CD8-positive, alpha-beta memory T cell (primary cell): Measurements from ENCODE around the gene EHMT2. TPM values are rescaled to one million over a fixed set of nuclear protein-coding genes. Genes with fewer than 3 reads are reported as not detected.

Experiments used
- CTCF ChIA-PET: fragments of 350-600 bp; sonication (Branson Sonifier 250); formaldehyde crosslinking; loops from one replicate; lab custom pipeline; 2021; ENCODE audit warnings: antibody characterized with exemption; lab: Charles Lee
- POLR2A ChIA-PET: fragments of 350-600 bp; sonication (Branson Sonifier 250); formaldehyde crosslinking; loops from one replicate; lab custom pipeline; 2021; ENCODE audit warnings: antibody characterized with exemption; lab: Charles Lee
- DNase-seq, 5 donors: peaks; one replicate each; pipeline versions ENCODE4 v3.0.0 to v3.0.0-alpha.2; 2020 to 2022; ENCODE audit warnings: mixed read lengths in 1 of 5
- H3K27ac ChIP-seq: one replicate; pipeline ENCODE4 v1.7.0; 2013; ENCODE audit warnings: low read depth, mild to moderate bottlenecking, low read length, moderate library complexity
- H3K27me3 ChIP-seq: 2 replicates; pipeline ENCODE4 v1.7.0; 2013; ENCODE audit warnings: low read length, mild to moderate bottlenecking; ENCODE audit not compliant: insufficient read depth, poor library complexity, severe bottlenecking
- H3K36me3 ChIP-seq: 2 replicates; pipeline ENCODE4 v1.7.0; 2013; ENCODE audit warnings: mild to moderate bottlenecking, low read length, moderate library complexity; ENCODE audit not compliant: insufficient read depth
- H3K4me1 ChIP-seq: 2 replicates; pipeline ENCODE4 v1.7.0; 2013; ENCODE audit warnings: mild to moderate bottlenecking, low read length, moderate library complexity; ENCODE audit not compliant: insufficient read depth
- H3K4me3 ChIP-seq: 2 replicates; pipeline ENCODE4 v1.7.0; 2013; ENCODE audit warnings: mild to moderate bottlenecking, low read length
- H3K9me3 ChIP-seq: 2 replicates; pipeline ENCODE4 v1.7.0; 2013; ENCODE audit warnings: mild to moderate bottlenecking, low read length
- H3K27ac Mint-ChIP-seq, 8 donors: one replicate each; pipeline ENCODE4 v1.8.0; 2020 to 2021; ENCODE audit warnings: mixed read lengths in 8 of 8, mild to moderate bottlenecking in 6 of 8, inconsistent platforms in 3 of 8, moderate library complexity in 3 of 8
- H3K27me3 Mint-ChIP-seq, 2 donors: one replicate each; pipeline ENCODE4 v1.8.0; 2020 to 2021; ENCODE audit warnings: mixed read lengths in 2 of 2, mild to moderate bottlenecking in 1 of 2, moderate library complexity in 1 of 2
- H3K36me3 Mint-ChIP-seq, 3 donors: one replicate each; pipeline ENCODE4 v1.8.0; 2020 to 2021; ENCODE audit warnings: mixed read lengths in 3 of 3, inconsistent platforms in 1 of 3, mild to moderate bottlenecking in 1 of 3
- H3K4me1 Mint-ChIP-seq, 3 donors: one replicate each; pipeline ENCODE4 v1.8.0; 2020 to 2021; ENCODE audit warnings: mixed read lengths in 3 of 3, inconsistent platforms in 1 of 3, mild to moderate bottlenecking in 1 of 3
- H3K4me3 Mint-ChIP-seq, 7 donors: one replicate each; pipeline ENCODE4 v1.8.0; 2020 to 2021; ENCODE audit warnings: mixed read lengths in 7 of 7, mild to moderate bottlenecking in 6 of 7, moderate library complexity in 4 of 7, inconsistent platforms in 2 of 7
- H3K9me3 Mint-ChIP-seq, 5 donors: one replicate each; pipeline ENCODE4 v1.8.0; 2020 to 2022; ENCODE audit warnings: mixed read lengths in 5 of 5, mild to moderate bottlenecking in 3 of 5, moderate library complexity in 2 of 5, inconsistent platforms in 1 of 5
- polyA plus RNA-seq: library from polyadenylated mRNA; unstranded; fragments of 300-500 nt; fragmentation: Illumina TruSeq; gene quantifications from one replicate; pipeline ENCODE4 v1.2.3, GENCODE V29; 2021
- total RNA-seq, 2 experiments: library from RNA; stranded (reverse); gene quantifications; one replicate each; pipeline ENCODE4 v1.2.3, GENCODE V29; 2021

EHMT2 gene
- total and polyA plus RNA-seq, 3 experiments from 2014 or later, result 51.6 to 72.4 (median 71.6) TPM

- H3K36me3 ChIP-seq, result peaks cover 22% of the 10 kb centered on the region
- CTCF ChIA-PET, result no interaction called here
- no peaks in the 10 kb centered on the region for H3K4me1 Mint-ChIP-seq
- H3K27ac Mint-ChIP-seq, result peak within 1 kb of the TSS in 2 of 8 donors; percentile 17 to 82
- no peaks in the 10 kb centered on the region for H3K4me1 ChIP-seq
- H3K36me3 Mint-ChIP-seq, result peaks cover 8 to 44% (median 9%) of the 10 kb centered on the region in 3 donors
- H3K9me3 ChIP-seq, result no peaks in the 10 kb centered on the region
- no peak within 1 kb of the TSS for H3K4me3 Mint-ChIP-seq
- H3K4me3 ChIP-seq, result no peak within 1 kb of the TSS
- H3K27me3 ChIP-seq, result no peaks in the 10 kb centered on the region
- no peaks in the 10 kb centered on the region for H3K27me3 Mint-ChIP-seq
- POLR2A ChIA-PET, result no interaction called here
- H3K27ac ChIP-seq, result no peak within 1 kb of the TSS
- DNase-seq, result no peak
- no peaks in the 10 kb centered on the region for H3K9me3 Mint-ChIP-seq
Measured at GRCh38 chr6:31878726-31879125, 18.8 kb downstream of the EHMT2 start, which contains the start of gene SLC44A4. Gene SLC44A4 (minus strand): TSS chr6:31878997. CDS start chr6:31878980, 17 bp downstream.

- H3K4me3 Mint-ChIP-seq, result no peak overlapping the region
- Histone ChIP-seq H3K36me3 (peaks cover 18% of the 10 kb centered on the region), H3K9me3 (no peaks in the 10 kb centered on the region), H3K27ac (no peak overlapping the region), H3K4me1 (no peaks in the 10 kb centered on the region), H3K27me3 (no peaks in the 10 kb centered on the region), H3K4me3 (no peak overlapping the region)
- H3K9me3 Mint-ChIP-seq, result no peaks in the 10 kb centered on the region
- H3K27ac Mint-ChIP-seq, result peak overlapping the region in 1 of 8 donors; percentile 82
- CTCF ChIA-PET, result no interaction called here
- H3K27me3 Mint-ChIP-seq, result no peaks in the 10 kb centered on the region
- DNase-seq, result no peak
- POLR2A ChIA-PET, result no interaction called here
- peaks cover 8 to 39% (median 9%) of the 10 kb centered on the region in 3 donors for H3K36me3 Mint-ChIP-seq
- H3K4me1 Mint-ChIP-seq, result no peaks in the 10 kb centered on the region
Measured at GRCh38 chr6:31878222-31878621, 19.3 kb downstream of the EHMT2 start.

GRCh38 chr6:31877651-31878161, 19.8 kb downstream of the EHMT2 start:
- peaks cover 13% of the 10 kb centered on the region for H3K36me3 ChIP-seq
- H3K4me3 Mint-ChIP-seq, result no peak overlapping the region
- H3K9me3 Mint-ChIP-seq, result no peaks in the 10 kb centered on the region
- no peaks in the 10 kb centered on the region for H3K27me3 ChIP-seq
- no peak overlapping the region for H3K27ac ChIP-seq
- no peaks in the 10 kb centered on the region for H3K4me1 Mint-ChIP-seq
- ChIA-PET POLR2A (no interaction called here), CTCF (no interaction called here)
- H3K9me3 ChIP-seq, result no peaks in the 10 kb centered on the region
- H3K4me3 ChIP-seq, result no peak overlapping the region
- H3K27ac Mint-ChIP-seq, result no peak overlapping the region
- no peaks in the 10 kb centered on the region for H3K4me1 ChIP-seq
- H3K27me3 Mint-ChIP-seq, result no peaks in the 10 kb centered on the region
- no peak for DNase-seq
- H3K36me3 Mint-ChIP-seq, result peaks cover 8 to 34% (median 9%) of the 10 kb centered on the region in 3 donors

- H3K27me3 Mint-ChIP-seq, result no peaks in the 10 kb centered on the region
- H3K9me3 Mint-ChIP-seq, result no peaks in the 10 kb centered on the region
- H3K4me1 Mint-ChIP-seq, result no peaks in the 10 kb centered on the region
- H3K27me3 ChIP-seq, result no peaks in the 10 kb centered on the region
- DNase-seq, result no peak
- H3K36me3 ChIP-seq, result peaks cover 8% of the 10 kb centered on the region
- ChIA-PET CTCF (interaction anchor here (0.8 kb wide), 1 partner anchor 12 kb away, joined by 3 read pairs; no protein-coding TSS in a partner anchor), POLR2A (no interaction called here)
- no peaks in the 10 kb centered on the region for H3K4me1 ChIP-seq
- H3K9me3 ChIP-seq, result no peaks in the 10 kb centered on the region
- no peak overlapping the region for H3K27ac ChIP-seq
- peak overlapping the region in 1 of 8 donors; percentile 55 for H3K27ac Mint-ChIP-seq
- no peak overlapping the region for H3K4me3 Mint-ChIP-seq
- peaks cover 8 to 29% (median 9%) of the 10 kb centered on the region in 3 donors for H3K36me3 Mint-ChIP-seq
- no peak overlapping the region for H3K4me3 ChIP-seq
Measured at GRCh38 chr6:31877125-31877650, 20.3 kb downstream of the EHMT2 start.

- Mint-ChIP-seq H3K4me3 (no peak overlapping the region), H3K27me3 (peaks cover 0 to 4% of the 10 kb centered on the region in 2 donors), H3K27ac (no peak overlapping the region), H3K9me3 (no peaks in the 10 kb centered on the region), H3K4me1 (peaks cover 0 to under 1% (median 0%) of the 10 kb centered on the region in 3 donors), H3K36me3 (peaks cover 4 to 22% (median 6%) of the 10 kb centered on the region in 3 donors)
- Histone ChIP-seq H3K9me3 (no peaks in the 10 kb centered on the region), H3K36me3 (peaks cover 5% of the 10 kb centered on the region), H3K27me3 (no peaks in the 10 kb centered on the region), H3K27ac (no peak overlapping the region), H3K4me1 (no peaks in the 10 kb centered on the region), H3K4me3 (no peak overlapping the region)
- POLR2A ChIA-PET, result no interaction called here
- no peak for DNase-seq
- CTCF ChIA-PET, result interaction anchor here (0.8 kb wide), 1 partner anchor 13 kb away, joined by 3 read pairs; no protein-coding TSS in a partner anchor
Measured at GRCh38 chr6:31876357-31876756, 21.1 kb downstream of the EHMT2 start.

- H3K36me3 Mint-ChIP-seq, result peaks cover 0 to 18% (median under 1%) of the 10 kb centered on the region in 3 donors
- no peaks in the 10 kb centered on the region for H3K9me3 Mint-ChIP-seq
- CTCF ChIA-PET, result no interaction called here
- Histone ChIP-seq H3K36me3 (no peaks in the 10 kb centered on the region), H3K27me3 (no peaks in the 10 kb centered on the region), H3K9me3 (no peaks in the 10 kb centered on the region), H3K4me1 (no peaks in the 10 kb centered on the region), H3K27ac (no peak overlapping the region), H3K4me3 (no peak overlapping the region)
- POLR2A ChIA-PET, result no interaction called here
- no peak overlapping the region for H3K4me3 Mint-ChIP-seq
- peak overlapping the region in 4 of 8 donors; percentile 25 to 81 (median 56) for H3K27ac Mint-ChIP-seq
- DNase-seq, result no peak
- peaks cover 0 to 4% of the 10 kb centered on the region in 2 donors for H3K27me3 Mint-ChIP-seq
- H3K4me1 Mint-ChIP-seq, result peaks cover 0 to 5% (median 0%) of the 10 kb centered on the region in 3 donors
Measured at GRCh38 chr6:31875877-31876276, 21.6 kb downstream of the EHMT2 start.

- no peak overlapping the region for H3K4me3 Mint-ChIP-seq
- H3K4me1 Mint-ChIP-seq, result peaks cover 0 to 5% (median 0%) of the 10 kb centered on the region in 3 donors
- POLR2A ChIA-PET, result no interaction called here
- peak overlapping the region in 4 of 8 donors; percentile 1 to 73 (median 26) for H3K27ac Mint-ChIP-seq
- peaks cover 0 to 4% of the 10 kb centered on the region in 2 donors for H3K27me3 Mint-ChIP-seq
- no peaks in the 10 kb centered on the region for H3K9me3 ChIP-seq
- no peak for DNase-seq
- no peak overlapping the region for H3K27ac ChIP-seq
- H3K27me3 ChIP-seq, result no peaks in the 10 kb centered on the region
- H3K9me3 Mint-ChIP-seq, result no peaks in the 10 kb centered on the region
- no peaks in the 10 kb centered on the region for H3K36me3 ChIP-seq
- H3K36me3 Mint-ChIP-seq, result peaks cover 0 to 9% (median 0%) of the 10 kb centered on the region in 3 donors
- no peak overlapping the region for H3K4me3 ChIP-seq
- CTCF ChIA-PET, result interaction anchor here (1.3 kb wide), 1 partner anchor 12 kb away, joined by 4 read pairs; the partner anchor contains the start of gene NEU1
- no peaks in the 10 kb centered on the region for H3K4me1 ChIP-seq
Measured at GRCh38 chr6:31874836-31875572, 22.5 kb downstream of the EHMT2 start.
